ENCODE data around the gene RAX. TPM values are rescaled to one million over a fixed set of nuclear protein-coding genes. Genes with fewer than 3 reads are reported as not detected.

The RAX gene
- total RNA-seq = not detected in 2 replicates

GRCh38 chr18:59272891-59273758 is at the start of gene RAX:
RAX (minus strand) TSS chr18:59273454; CDS start chr18:59273206, 248 bp downstream.

GRCh38 chr18:59318460-59319050 is 45.3 kb upstream of the RAX start, which contains the start of gene CPLX4:
CPLX4 (minus strand) TSS chr18:59318649; CDS start chr18:59318462, 187 bp downstream.

GRCh38 chr18:59219672-59220163 is 53.5 kb downstream of the RAX start, which contains the start of gene GRP:
GRP (plus strand) TSS chr18:59220158; CDS start chr18:59220266, 108 bp downstream.

Other genes starting within 250 kb of the RAX start
- gene SEC11C, start 133.6 kb downstream of the RAX start, total RNA-seq = 4.2 and 8.1 TPM in 2 replicates
- 0.61 TPM in 1 of 2 replicates, not detected in the other for gene GRP, start 53.3 kb downstream of the RAX start, total RNA-seq
- 0.16 and 0.24 TPM in 2 replicates for gene CPLX4, start 45.2 kb upstream of the RAX start, total RNA-seq
- 163 and 219 TPM in 2 replicates for gene LMAN1, start 85.8 kb upstream of the RAX start, total RNA-seq

Measured in hair follicle dermal papilla cell (primary cell).